Measurements from ENCODE around the gene ATXN7L1.
"Not testable (repeated sequence)": the region's sequence is repeated elsewhere in the genome, so short reads cannot be mapped to it uniquely, and the experiment has no call there.

The ATXN7L1 gene

GRCh38 chr7:105890290-105890997, 14.0 kb upstream of the ATXN7L1 start:
- DNase-seq (ENCODE audit: low read depth), result no peak

- DNase-seq (ENCODE audit: low read depth), result no peak
Observed at GRCh38 chr7:105887569-105888189, 11.3 kb upstream of the ATXN7L1 start.

DNA sequence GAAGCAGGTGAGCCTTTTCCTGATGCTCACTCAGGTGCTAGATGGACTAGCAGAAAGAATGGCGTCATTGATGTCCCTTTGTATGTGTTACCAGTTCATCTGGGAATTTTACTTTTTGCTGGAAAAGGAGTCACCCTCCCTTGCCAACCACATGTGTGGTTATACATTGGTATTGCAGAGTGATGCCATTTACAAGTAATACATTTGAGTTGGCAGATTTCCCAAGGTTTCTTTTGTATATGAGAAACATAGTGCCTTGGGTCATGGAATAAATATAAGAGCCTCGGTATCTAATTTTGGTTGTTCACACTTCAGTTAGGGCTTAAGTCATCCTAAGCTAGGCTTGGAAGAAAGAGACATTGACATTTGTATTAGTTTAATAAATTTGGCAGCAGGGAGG, 10.4 kb upstream of the ATXN7L1 start:
- no peak for DNase-seq (ENCODE audit: low read depth)

DNA sequence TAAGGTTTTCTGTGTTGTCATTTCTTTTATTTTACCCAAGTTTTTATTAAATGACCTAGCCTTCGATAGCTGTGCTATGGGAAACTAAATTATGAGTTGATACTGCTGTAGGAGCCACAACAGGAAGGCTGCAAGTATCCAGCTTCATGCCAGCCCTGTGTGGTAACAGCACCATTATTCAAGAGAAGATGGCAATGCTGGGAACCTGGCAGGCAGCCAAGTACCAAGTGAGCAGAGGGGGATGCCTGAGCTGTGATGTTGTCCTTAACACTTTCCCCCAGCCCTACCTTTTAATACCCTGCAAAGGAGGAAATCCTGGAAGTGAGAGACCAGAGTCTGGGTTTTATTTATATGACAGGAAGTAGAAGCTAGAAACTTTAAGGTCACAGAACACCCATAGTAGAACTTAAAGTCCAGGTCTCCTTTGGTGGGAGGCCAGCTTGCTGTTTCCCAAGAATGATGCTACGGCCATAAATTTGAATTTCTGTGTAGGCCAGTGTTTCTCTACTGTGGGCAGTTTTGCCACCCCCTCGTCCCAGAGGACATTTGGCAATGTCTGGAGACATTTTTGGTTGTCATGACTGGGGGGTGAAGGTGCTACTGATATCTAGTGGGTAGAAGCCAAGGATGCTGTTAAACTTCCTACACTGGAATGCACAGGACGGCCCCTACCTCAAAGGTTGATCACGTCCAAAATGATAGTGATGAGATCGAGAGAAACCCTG, 9.2 kb upstream of the ATXN7L1 start:
- no peak for DNase-seq (ENCODE audit: low read depth)

DNA sequence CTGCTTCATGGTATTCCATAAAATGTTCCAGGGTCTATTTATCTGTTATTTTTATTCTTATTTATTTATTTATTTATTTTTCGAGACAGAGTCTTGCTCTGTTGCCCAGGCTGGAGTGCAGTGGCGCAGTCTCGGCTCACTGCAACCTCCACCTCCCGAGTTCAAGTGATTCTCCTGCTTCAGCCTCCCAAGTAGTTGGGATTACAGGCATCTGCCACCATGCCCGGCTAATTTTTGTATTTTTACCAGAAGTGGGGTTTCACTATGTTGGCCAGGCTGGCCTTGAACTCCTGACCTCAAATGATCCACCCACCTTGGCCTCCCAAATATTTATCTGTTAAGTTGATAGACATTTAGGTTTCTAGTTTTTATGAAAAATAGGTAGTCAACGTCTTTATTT, 6.8 kb upstream of the ATXN7L1 start:
- not testable (repeated sequence) for DNase-seq (ENCODE audit: low read depth)

GRCh38 chr7:105881439-105881838, 5.0 kb upstream of the ATXN7L1 start:
- no peak for DNase-seq (ENCODE audit: low read depth)

GRCh38 chr7:105880571-105881330, 4.4 kb upstream of the ATXN7L1 start:
- no peak for DNase-seq (ENCODE audit: low read depth)

- no peak for DNase-seq (ENCODE audit: low read depth)
Observed at GRCh38 chr7:105879782-105880181, 3.4 kb upstream of the ATXN7L1 start.

DNA sequence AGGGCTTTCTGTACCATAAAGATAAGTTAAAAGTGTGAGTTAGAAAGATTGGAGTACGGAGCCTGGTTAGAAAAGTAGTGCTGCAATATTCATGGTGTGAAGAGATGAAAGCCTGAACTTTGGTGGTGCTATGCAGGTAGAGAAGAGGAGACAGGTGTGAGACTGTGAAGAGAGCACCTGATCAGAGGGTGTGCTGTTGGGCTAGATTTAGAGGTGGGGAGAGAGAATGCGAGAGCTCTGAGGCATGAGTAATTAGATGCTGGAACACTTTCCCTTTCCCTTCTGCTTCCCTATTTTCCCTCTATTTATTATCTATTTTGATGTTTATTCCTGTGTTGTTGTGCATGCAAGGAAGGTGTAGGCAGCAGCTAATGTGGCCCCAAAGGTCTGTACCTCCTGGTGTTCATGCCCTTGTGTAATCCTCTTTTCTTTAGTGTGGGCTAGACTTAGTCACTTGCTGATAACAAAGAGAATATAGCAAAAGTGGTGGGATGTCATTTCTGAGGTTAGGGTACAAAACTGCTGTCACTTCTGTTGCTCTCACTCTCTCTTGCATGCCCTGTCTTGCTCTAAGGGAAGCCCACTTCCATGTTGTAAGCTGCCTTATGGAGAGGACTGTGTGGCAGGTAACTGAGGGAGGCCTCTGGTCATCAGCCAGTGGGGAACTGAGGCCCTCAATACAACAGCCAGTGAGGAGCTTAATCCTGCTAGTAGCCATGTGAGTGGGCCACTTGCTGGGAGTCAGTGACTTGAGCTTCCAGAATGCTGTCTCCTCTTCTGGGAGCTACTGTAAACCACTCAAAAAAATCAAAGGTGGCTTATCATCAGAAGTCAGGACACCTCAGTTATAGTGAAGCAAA, 2.6 kb upstream of the ATXN7L1 start:
- DNase-seq (ENCODE audit: low read depth), result no peak

- no peak for DNase-seq (ENCODE audit: low read depth)
Observed at GRCh38 chr7:105877736-105878135, 1.3 kb upstream of the ATXN7L1 start.

DNA sequence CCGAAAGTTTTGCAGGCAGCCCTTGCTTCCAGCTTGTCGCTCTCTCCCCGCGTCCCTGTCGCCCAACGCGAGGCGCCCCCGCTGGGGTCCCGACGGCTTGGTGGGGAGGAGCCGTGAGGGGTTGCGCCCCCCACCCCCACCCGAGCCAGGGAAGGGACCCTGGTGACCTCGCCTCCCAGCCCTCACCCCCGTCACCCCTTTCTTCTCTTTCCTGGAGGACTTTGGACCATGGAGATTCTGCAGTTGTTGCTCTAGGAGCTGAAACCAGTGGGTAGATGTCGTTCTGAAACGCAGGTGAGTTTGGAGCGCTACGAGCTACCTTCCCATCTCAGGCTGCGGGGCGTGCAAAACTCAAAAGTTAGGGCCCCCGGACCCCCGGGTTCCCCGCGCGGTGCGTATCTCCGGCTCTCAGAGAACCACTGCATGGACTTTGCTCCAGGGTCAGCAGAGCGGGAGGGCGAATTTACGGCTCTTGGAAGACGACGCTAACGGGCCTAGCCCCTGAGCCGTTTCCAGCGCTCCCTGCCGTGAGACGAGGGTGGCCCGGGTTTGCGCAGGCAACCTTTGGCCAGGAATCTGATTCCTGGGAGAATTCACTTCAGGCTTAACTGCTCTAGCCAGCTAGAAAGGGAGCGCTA, 684 bp upstream of the ATXN7L1 start:
- DNase-seq (ENCODE audit: low read depth), result peak; percentile 12

DNA sequence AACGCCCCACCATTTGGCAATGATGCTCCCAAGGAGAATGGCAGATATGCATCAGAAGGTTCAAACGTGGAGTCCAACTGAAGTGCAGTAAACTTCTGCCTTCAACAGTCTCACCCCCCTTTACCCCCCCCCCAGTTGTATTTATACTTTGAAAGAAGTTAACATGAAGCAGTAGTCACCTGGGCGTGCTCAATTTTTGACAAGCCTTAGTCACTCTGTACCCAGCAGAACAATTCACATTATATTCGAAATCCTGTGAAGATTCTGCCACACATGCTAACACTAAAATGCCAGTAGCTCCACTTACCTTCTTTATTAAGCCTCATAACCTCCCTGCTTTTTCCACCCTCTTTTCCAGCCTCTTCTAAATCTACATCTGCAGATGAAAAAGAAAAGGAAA, 894 bp downstream of the ATXN7L1 start:
- DNase-seq (ENCODE audit: low read depth), result no peak

GRCh38 chr7:105874055-105874454, 2.3 kb downstream of the ATXN7L1 start:
- no peak for DNase-seq (ENCODE audit: low read depth)

DNA sequence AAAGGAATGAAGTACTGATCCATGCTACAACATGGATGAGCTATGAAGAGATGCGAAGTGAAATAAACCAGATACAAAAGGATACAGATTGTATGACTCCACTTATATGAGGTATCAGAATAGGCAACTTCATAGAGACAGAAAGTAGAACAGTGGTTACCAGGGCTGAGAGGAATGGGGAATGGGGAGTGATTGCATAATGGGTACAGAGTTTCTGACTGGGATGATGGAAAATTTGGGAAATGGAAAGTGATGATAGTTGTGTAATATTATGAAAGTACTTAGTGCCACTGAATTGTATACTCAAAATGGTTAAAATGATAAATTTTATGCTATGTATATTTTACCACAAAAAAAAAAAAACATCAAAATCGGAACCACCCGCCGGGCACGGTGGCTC, 3.9 kb downstream of the ATXN7L1 start:
- DNase-seq (ENCODE audit: low read depth), result no peak

GRCh38 chr7:105871142-105871541, 5.3 kb downstream of the ATXN7L1 start:
- no peak for DNase-seq (ENCODE audit: low read depth)

- DNase-seq (ENCODE audit: low read depth), result no peak
Observed at GRCh38 chr7:105866102-105866801, 10.1 kb downstream of the ATXN7L1 start.

- no peak for DNase-seq (ENCODE audit: low read depth)
Observed at GRCh38 chr7:105863876-105864275, 12.5 kb downstream of the ATXN7L1 start.

- DNase-seq (ENCODE audit: low read depth), result no peak
Observed at GRCh38 chr7:105862770-105863169, 13.6 kb downstream of the ATXN7L1 start.

GRCh38 chr7:105862276-105862675, 14.1 kb downstream of the ATXN7L1 start:
- no peak for DNase-seq (ENCODE audit: low read depth)

DNA sequence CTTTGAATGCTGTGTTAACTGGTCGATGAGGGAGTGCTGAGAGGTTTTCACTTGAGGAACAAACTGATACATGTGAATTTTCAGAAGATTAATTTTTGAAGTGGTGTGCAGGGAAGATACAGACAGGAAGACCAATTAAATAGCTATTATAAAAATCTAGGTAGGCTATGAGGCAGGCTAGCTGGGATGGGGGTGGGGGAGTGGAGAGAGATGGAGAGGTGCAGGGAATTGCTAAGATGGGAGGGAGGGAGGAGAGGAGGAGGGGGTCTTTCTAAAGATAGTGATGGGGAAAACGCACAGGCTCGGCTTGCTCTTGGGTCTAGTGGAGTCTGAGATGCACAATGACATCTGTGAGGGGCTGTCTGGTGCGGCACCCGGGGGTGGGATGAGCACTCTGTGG, 15.2 kb downstream of the ATXN7L1 start:
- no peak for DNase-seq (ENCODE audit: low read depth)

Measured in fibroblast of the conjunctiva (primary cell).